H1 (cell line): ENCODE data around the gene ABCC9. TPM values are rescaled to one million over a fixed set of nuclear protein-coding genes. Genes with fewer than 3 reads are reported as not detected.

ENCODE experiments used
- CTCF ChIA-PET: fragments of 300-600 bp; sonication (Branson Sonifier 250); formaldehyde crosslinking; loops from one replicate; lab custom pipeline; 2021; ENCODE audit not compliant: partially characterized antibody; lab: Charles Lee
- POLR2A ChIA-PET: fragments of 300-600 bp; sonication (Branson Sonifier 250); formaldehyde crosslinking; loops from one replicate; lab custom pipeline; 2021; ENCODE audit warnings: inconsistent platforms; ENCODE audit not compliant: partially characterized antibody; lab: Charles Lee
- DNase-seq, 2 experiments: peaks; one replicate each; pipeline versions ENCODE4 v3.0.0 to v3.0.0-alpha.2; 2010 to 2022; ENCODE audit warnings: low spot score in 2 of 2, low read depth in 1 of 2, mixed read lengths in 1 of 2
- FAIRE-seq: peaks from 2 replicates; lab custom pipeline; 2011; peaks lifted over from hg19 to GRCh38; lab: Jason Lieb, UNC
- H2AFZ ChIP-seq: 2 replicates; pipeline ENCODE4 v1.8.1; 2012; ENCODE audit warnings: low read length, inconsistent platforms
- H2AK5ac ChIP-seq: 2 replicates; pipeline ENCODE4 v1.6.1; 2013; ENCODE audit warnings: low read depth, low read length
- H2BK120ac ChIP-seq: replicated peaks from 2 replicates; pipeline ENCODE3; 2013; ENCODE audit warnings: low read depth, low read length, inconsistent platforms
- H2BK12ac ChIP-seq: 2 replicates; pipeline ENCODE4 v1.6.1; 2013; ENCODE audit warnings: low read depth, low read length
- H2BK15ac ChIP-seq: 2 replicates; pipeline ENCODE4 v1.6.1; 2013; ENCODE audit warnings: low read length
- H2BK20ac ChIP-seq: 2 replicates; pipeline ENCODE4 v1.6.1; 2013; ENCODE audit warnings: low read length
- H2BK5ac ChIP-seq: 2 replicates; pipeline ENCODE4 v1.6.1; 2013; ENCODE audit warnings: low read depth, low read length
- H3K14ac ChIP-seq: 2 replicates; pipeline ENCODE4 v1.6.1; 2013; ENCODE audit warnings: inconsistent platforms; ENCODE audit not compliant: insufficient read length
- H3K18ac ChIP-seq: 2 replicates; pipeline ENCODE4 v1.6.1; 2013; ENCODE audit warnings: low read length; ENCODE audit errors: extremely low read depth
- H3K23ac ChIP-seq: 2 replicates; pipeline ENCODE4 v1.6.1; 2013; ENCODE audit warnings: inconsistent platforms; ENCODE audit not compliant: insufficient read length
- H3K23me2 ChIP-seq: 2 replicates; pipeline ENCODE4 v1.6.1; 2013; ENCODE audit warnings: low read depth, low read length
- H3K27ac ChIP-seq: 2 replicates; pipeline ENCODE4 v1.6.1; 2011; ENCODE audit warnings: low read depth, low read length, inconsistent platforms
- H3K27me3 ChIP-seq, 4 experiments: replicated peaks in 1 of 4; 1 replicate in 1 of 4; 2 replicates in 3 of 4; pipeline versions ENCODE4 v1.6.1 to v1.8.1; 2011 to 2013; ENCODE audit warnings: low read length in 3 of 4, mild to moderate bottlenecking in 3 of 4, inconsistent platforms in 2 of 4, mixed read lengths in 2 of 4, moderate library complexity in 1 of 4; ENCODE audit not compliant: control insufficient read depth in 3 of 4, insufficient read depth in 3 of 4; ENCODE audit errors: extremely low read depth in 1 of 4
- H3K36me3 ChIP-seq, 4 experiments: 2 replicates each; pipeline versions ENCODE4 v1.6.1 to v1.8.1; 2011 to 2013; ENCODE audit warnings: mild to moderate bottlenecking in 4 of 4, low read length in 3 of 4, moderate library complexity in 2 of 4, control low read depth in 1 of 4, inconsistent platforms in 1 of 4; ENCODE audit not compliant: insufficient read depth in 4 of 4, control insufficient read depth in 2 of 4
- H3K4ac ChIP-seq: replicated peaks from 2 replicates; pipeline ENCODE3; 2013; ENCODE audit warnings: low read length, low read depth, mixed read lengths, inconsistent platforms; ENCODE audit not compliant: insufficient read length
- H3K4me1 ChIP-seq, 4 experiments: replicated peaks in 1 of 4; 1 replicate in 1 of 4; 2 replicates in 3 of 4; pipeline versions ENCODE4 v1.6.1 to v1.8.1; 2011 to 2013; ENCODE audit warnings: low read length in 3 of 4, inconsistent platforms in 2 of 4, mixed read lengths in 1 of 4; ENCODE audit not compliant: insufficient read depth in 4 of 4, control insufficient read depth in 3 of 4
- H3K4me2 ChIP-seq, 2 experiments: 2 replicates each; pipeline versions ENCODE4 v1.6.1 to v1.8.1; 2011 to 2013; ENCODE audit warnings: low read depth in 2 of 2, low read length in 2 of 2, control low read depth in 1 of 2, inconsistent platforms in 1 of 2, mild to moderate bottlenecking in 1 of 2; ENCODE audit not compliant: insufficient read depth in 1 of 2
- H3K4me3 ChIP-seq, 4 experiments: fragments of 200-600, 300-600 bp in 1 of 4; sonication (generic), shearing (Covaris generic), sonication (Bioruptor Twin) in 1 of 4; 2 replicates each; pipeline versions ENCODE4 v1.5.1 to v1.8.1; 2011 to 2016; ENCODE audit warnings: low read length in 4 of 4, low read depth in 3 of 4, control low read depth in 2 of 4, inconsistent platforms in 2 of 4, mild to moderate bottlenecking in 2 of 4, mixed read lengths in 1 of 4, moderate library complexity in 1 of 4; ENCODE audit not compliant: insufficient read depth in 2 of 4; ENCODE audit errors: extremely low read depth in 1 of 4
- H3K56ac ChIP-seq: replicated peaks from 2 replicates; pipeline ENCODE3; 2013; ENCODE audit warnings: low read depth, mild to moderate bottlenecking, mixed read lengths, low read length, inconsistent platforms; ENCODE audit not compliant: insufficient read length
- H3K79me1 ChIP-seq: 2 replicates; pipeline ENCODE4 v1.6.1; 2013; ENCODE audit warnings: low read depth, low read length, control low read depth
- H3K79me2 ChIP-seq, 2 experiments: 2 replicates each; pipeline versions ENCODE4 v1.6.1 to v1.8.1; 2012 to 2013; ENCODE audit warnings: low read length in 2 of 2, mild to moderate bottlenecking in 2 of 2, inconsistent platforms in 1 of 2; ENCODE audit not compliant: insufficient read depth in 2 of 2, control insufficient read depth in 1 of 2
- H3K9ac ChIP-seq, 4 experiments: replicated peaks in 1 of 4; 1 replicate in 1 of 4; 2 replicates in 3 of 4; pipeline versions ENCODE4 v1.6.1 to v1.8.1; 2011 to 2013; ENCODE audit warnings: low read depth in 3 of 4, low read length in 3 of 4, control low read depth in 2 of 4, mild to moderate bottlenecking in 2 of 4, moderate library complexity in 2 of 4, inconsistent platforms in 1 of 4; ENCODE audit errors: extremely low read depth in 1 of 4
- H3K9me3 ChIP-seq, 2 experiments: 2 replicates each; pipeline versions ENCODE4 v1.6.1 to v1.8.1; 2012 to 2013; ENCODE audit warnings: mild to moderate bottlenecking in 2 of 2, moderate library complexity in 2 of 2, control low read depth in 1 of 2, inconsistent platforms in 1 of 2, low read depth in 1 of 2, low read length in 1 of 2, mixed read lengths in 1 of 2; ENCODE audit not compliant: insufficient read depth in 2 of 2
- H4K20me1 ChIP-seq, 2 experiments: replicated peaks in 1 of 2; 2 replicates each; pipeline versions ENCODE3 to v1.8.1; 2011 to 2013; ENCODE audit warnings: inconsistent platforms in 2 of 2, low read length in 2 of 2, mild to moderate bottlenecking in 1 of 2; ENCODE audit not compliant: insufficient read depth in 2 of 2, control insufficient read depth in 1 of 2
- H4K5ac ChIP-seq: 2 replicates; pipeline ENCODE4 v1.6.1; 2013; ENCODE audit warnings: low read length, low read depth, mixed read lengths, inconsistent platforms; ENCODE audit not compliant: insufficient read length
- H4K8ac ChIP-seq: 2 replicates; pipeline ENCODE4 v1.8.0; 2013; ENCODE audit warnings: mild to moderate bottlenecking, moderate library complexity, low read length, inconsistent platforms; ENCODE audit not compliant: insufficient read depth; ENCODE audit errors: extremely low read depth
- H4K91ac ChIP-seq: replicated peaks from 2 replicates; pipeline ENCODE3; 2013; ENCODE audit warnings: low read length, mixed read lengths, inconsistent platforms; ENCODE audit not compliant: insufficient read length
- ATF2 ChIP-seq: IDR thresholded peaks from 2 replicates; pipeline ENCODE4 v1.6.1; 2012; ENCODE audit warnings: low read length, inconsistent platforms
- CBX8 ChIP-seq: fragments of 300-800, 300-1000 bp; sonication (generic); IDR thresholded peaks from 2 replicates; pipeline ENCODE4 v1.7.1; 2016; ENCODE audit warnings: low read depth, low read length, borderline replicate concordance
- CREB1 ChIP-seq: IDR thresholded peaks from 2 replicates; pipeline ENCODE4 v1.6.1; 2012; ENCODE audit warnings: inconsistent platforms
- HDAC2 ChIP-seq, 2 experiments: fragments of 300-600 bp in 1 of 2; sonication (generic) in 1 of 2; IDR thresholded peaks; 2 replicates each; pipeline ENCODE4 v1.6.1; 2011 to 2012; ENCODE audit warnings: low read depth in 2 of 2, low read length in 2 of 2, mild to moderate bottlenecking in 2 of 2, moderate library complexity in 2 of 2, borderline replicate concordance in 1 of 2, inconsistent platforms in 1 of 2
- JUN ChIP-seq: IDR thresholded peaks from 2 replicates; pipeline ENCODE4 v1.6.1; 2011; ENCODE audit warnings: low read depth, mild to moderate bottlenecking, improper control_type of control experiment, low read length
- KDM1A ChIP-seq: fragments of 200-600, 300-600 bp; sonication (generic); IDR thresholded peaks from 2 replicates; pipeline ENCODE4 v1.7.1; 2016; ENCODE audit warnings: mild to moderate bottlenecking, low read length, borderline replicate concordance
- KDM5A ChIP-seq: fragments of 200-600 bp; IDR thresholded peaks from 2 replicates; pipeline ENCODE4 v1.7.1; 2012; ENCODE audit warnings: mild to moderate bottlenecking, low read length, inconsistent platforms, mixed read lengths
- POLR2AphosphoS5 ChIP-seq: IDR thresholded peaks from 2 replicates; pipeline ENCODE4 v1.6.1; 2011; ENCODE audit warnings: low read depth, low read length
- POU5F1 ChIP-seq: IDR thresholded peaks from 2 replicates; pipeline ENCODE4 v1.6.1; 2011; ENCODE audit warnings: low read depth, mild to moderate bottlenecking, low read length, moderate library complexity
- RBBP5 ChIP-seq: IDR thresholded peaks from 2 replicates; pipeline ENCODE4 v1.7.1; 2012; ENCODE audit warnings: low read depth, mild to moderate bottlenecking, inconsistent platforms, low read length, moderate library complexity, borderline replicate concordance
- SP1 ChIP-seq: IDR thresholded peaks from 2 replicates; pipeline ENCODE4 v1.6.1; 2011; ENCODE audit warnings: low read depth, low read length
- TEAD4 ChIP-seq: IDR thresholded peaks from 2 replicates; pipeline ENCODE4 v1.6.1; 2012; ENCODE audit warnings: low read depth, low read length, inconsistent platforms, mixed read lengths
- WGBS, 2 experiments: shearing (Covaris generic) in 1 of 2; methylation state at CpG; one replicate each; pipeline versions ENCODE4 v1.1.6 to v1.1.7; 2013 to 2015; ENCODE audit warnings: low lambda C conversion rate in 2 of 2, mixed read lengths in 2 of 2, inconsistent platforms in 1 of 2, low coverage in 1 of 2, missing lambda C conversion rate in 1 of 2; ENCODE audit not compliant: insufficient replicate concordance in 2 of 2, insufficient coverage in 1 of 2, insufficient read length in 1 of 2; ENCODE audit errors: extremely low coverage in 1 of 2, missing lambda C conversion rate in 1 of 2; 5-methylcytosine and 5-hydroxymethylcytosine counted together
- polyA plus RNA-seq, 7 experiments: library from polyadenylated mRNA; depleted of rRNA in 3 of 7; stranded (reverse) in 5 of 7; unstranded in 2 of 7; fragments of >200 nt in 5 of 7; fragments of 200-250 nt in 2 of 7; gene quantifications; 1 replicate in 5 of 7; 2 replicates in 1 of 7; 4 replicates in 1 of 7; pipeline versions ENCODE4 v1.2.1 to v1.2.3, GENCODE V29; 2011 to 2013; ENCODE audit warnings: missing spikeins in 2 of 7, mixed read lengths in 2 of 7
- total RNA-seq: library from RNA; stranded (reverse); fragmentation: NEBNext Ultra II Directional; extraction: Animal tissue kit (Norgen Biotek cat#: 25700); gene quantifications from 2 replicates; pipeline ENCODE4 v1.2.1, GENCODE V29; 2021

Gene ABCC9
- total and polyA plus RNA-seq, 2 of the 8 experiments (the other 6 are each of a cell fraction or from before 2014, with no cell fraction given) = under 0.01 TPM; not detected in 1

GRCh38 chr12:21934173-21934572 is 7.1 kb downstream of the ABCC9 start:
- Histone ChIP-seq H3K4ac (no peak overlapping the region), H4K5ac (no peak overlapping the region), H2AK5ac (no peak overlapping the region), H2BK120ac (no peak overlapping the region), H3K36me3 (no peaks in the 10 kb centered on the region), H2AFZ (no peak overlapping the region), H4K91ac (no peak overlapping the region), H2BK20ac (no peak overlapping the region), H3K4me2 (no peak overlapping the region), H3K23me2 (no peaks in the 10 kb centered on the region), H2BK12ac (no peak overlapping the region), H3K18ac (no peak overlapping the region), H3K23ac (no peak overlapping the region), H3K79me1 (no peaks in the 10 kb centered on the region), H3K4me3 (no peak overlapping the region), H3K14ac (no peak overlapping the region), H3K9me3 (no peaks in the 10 kb centered on the region), H2BK15ac (no peak overlapping the region), H3K4me1 (no peaks in the 10 kb centered on the region), H3K27ac (no peak overlapping the region), H3K79me2 (no peaks in the 10 kb centered on the region), H3K9ac (no peak overlapping the region), H3K56ac (no peak overlapping the region), H3K27me3 (no peaks in the 10 kb centered on the region; a peak in 1 of 7 replicates), H4K8ac (no peak overlapping the region), H4K20me1 (no peaks in the 10 kb centered on the region), H2BK5ac (no peak overlapping the region)
- CTCF ChIA-PET = interaction anchor here (1.4 kb wide), 1 partner anchor 56 kb away, joined by 3 read pairs; no protein-coding TSS in a partner anchor
- POLR2A ChIA-PET = no interaction called here
- TF ChIP-seq CBX8 (no peak), SP1 (no peak), KDM1A (no peak), TEAD4 (no peak), POU5F1 (no peak), HDAC2 (IDR thresholded peaks at IDR 0.05; ENCODE audit: borderline replicate concordance in 1 of 2, low read depth in 2 of 2, low read length in 2 of 2) (no peak), POLR2AphosphoS5 (no peak), ATF2 (no peak), JUN (no peak), KDM5A (no peak), CREB1 (no peak), RBBP5 (no peak)
- WGBS, 2 experiments = 94% methylated on average over 1 of the region's 1 CpG; no CpG with 5 or more reads in 1 of the 2 experiments
- DNase-seq (no peak), FAIRE-seq (no peak)
